K562 (cell line): ENCODE data around the gene DNM1. TPM values are rescaled to one million over a fixed set of nuclear protein-coding genes. Genes with fewer than 3 reads are reported as not detected.

ENCODE experiments used
- BCOR ChIP-seq: fragments of 450-650 bp; IDR thresholded peaks from 2 replicates; pipeline ENCODE4 v1.6.1; 2016
- CBX3 ChIP-seq, 2 experiments: IDR thresholded peaks; 1 replicate in 1 of 2; 2 replicates in 1 of 2; pipeline ENCODE4 v1.6.1; 2012; ENCODE audit warnings: inconsistent platforms in 2 of 2, low read length in 2 of 2, borderline replicate concordance in 1 of 2, control low read depth in 1 of 2
- ESRRB ChIP-seq: fragments of 250-450 bp; sonication (Bioruptor Pico); IDR thresholded peaks from 2 replicates; pipeline ENCODE4 v1.5.0; 2020; ENCODE audit warnings: mild to moderate bottlenecking, moderate library complexity, borderline replicate concordance
- KDM5B ChIP-seq: fragments of 200-600 bp; sonication (generic); IDR thresholded peaks from 2 replicates; pipeline ENCODE4 v1.6.1; 2012; ENCODE audit warnings: low read depth, mild to moderate bottlenecking, moderate library complexity, low read length, control low read depth, inconsistent platforms; ENCODE audit not compliant: insufficient replicate concordance
- MAFG ChIP-seq: fragments of 450-650 bp; conservative IDR thresholded peaks from 2 replicates; pipeline ENCODE4 v1.6.1; 2016; ENCODE audit warnings: missing genetic modification characterization, missing compliant biosample characterization
- NR2C2 ChIP-seq, 2 experiments: fragments of 200-800 bp in 1 of 2; sonication (Bioruptor generic) in 1 of 2; sonication (generic) in 1 of 2; formaldehyde crosslinking in 1 of 2; IDR thresholded peaks; 2 replicates each; pipeline versions ENCODE4 v1.6.1 to v1.8.0; 2016 to 2022; ENCODE audit warnings: mild to moderate bottlenecking in 1 of 2, missing compliant biosample characterization in 1 of 2, missing genetic modification characterization in 1 of 2, missing genetic modification reagents in 1 of 2
- PHF8 ChIP-seq: fragments of 200-600 bp; sonication (generic); IDR thresholded peaks from 2 replicates; pipeline ENCODE4 v1.6.1; 2012; ENCODE audit warnings: mixed run types, mild to moderate bottlenecking, inconsistent platforms, low read length, moderate library complexity, borderline replicate concordance
- SMAD3 ChIP-seq: fragments of 450-650 bp; formaldehyde crosslinking; conservative IDR thresholded peaks from 2 replicates; pipeline ENCODE4 v1.4.0; 2020; ENCODE audit warnings: mild to moderate bottlenecking
- TBL1XR1 ChIP-seq, 2 experiments: IDR thresholded peaks; 2 replicates each; pipeline ENCODE4 v1.6.1; 2012; ENCODE audit warnings: improper control_type of control experiment in 2 of 2, low read length in 2 of 2, mild to moderate bottlenecking in 1 of 2
- ZKSCAN1 ChIP-seq: fragments of 150-350 bp; IDR thresholded peaks from 2 replicates; pipeline ENCODE4 v1.6.1; 2016; ENCODE audit warnings: low read depth, low read length
- ZNF184 ChIP-seq: sonication (generic); formaldehyde crosslinking; IDR thresholded peaks from 2 replicates; pipeline ENCODE4 v1.5.0; 2020; ENCODE audit warnings: missing genetic modification reagents
- ZNF3 ChIP-seq: fragments of 250-450 bp; sonication (Bioruptor Pico); IDR thresholded peaks from 2 replicates; pipeline ENCODE4 v1.5.0; 2021; ENCODE audit warnings: mild to moderate bottlenecking, moderate library complexity
- ZNF316 ChIP-seq: fragments of 450-650 bp; IDR thresholded peaks from 2 replicates; pipeline ENCODE4 v1.6.1; 2016
- ZNF507 ChIP-seq: conservative IDR thresholded peaks from 2 replicates; pipeline ENCODE4 v1.6.1; 2017; ENCODE audit warnings: missing genetic modification characterization, missing compliant biosample characterization
- polyA plus RNA-seq, 8 experiments: library from polyadenylated mRNA; depleted of rRNA in 4 of 8; stranded (reverse) in 5 of 8; unstranded in 3 of 8; fragments of >200 nt; fragmentation: Nextera tagmentation in 2 of 8; fragmentation: Illumina TruSeq in 1 of 8; extraction: Ambion mirVana in 2 of 8; extraction: Trizol in 1 of 8; gene quantifications; 2 replicates each; pipeline versions ENCODE4 v1.2.1 to v1.2.3, GENCODE V29; 2011 to 2014; ENCODE audit warnings: inconsistent platforms in 1 of 8, missing spikeins in 1 of 8
- total RNA-seq, 7 experiments: library from RNA; depleted of rRNA in 6 of 7; stranded (reverse); fragments of >200 nt in 6 of 7; fragmentation: Illumina TruSeq in 2 of 7; extraction: Trizol in 2 of 7; gene quantifications; 2 replicates each; pipeline versions ENCODE4 v1.2.1 to v1.2.3, GENCODE V29; 2011 to 2021; ENCODE audit warnings: low replicate concordance in 1 of 7
- TF ChIP-seq, protein P1 (sequence below): fragments of 200-600 bp; sonication (generic); IDR thresholded peaks from one replicate; pipeline ENCODE4 v1.6.1; 2012; ENCODE audit warnings: mild to moderate bottlenecking, low read depth, low read length, inconsistent platforms
- TF ChIP-seq, protein P2 (sequence below): fragments of 250-450 bp; sonication (Bioruptor Pico); IDR thresholded peaks from 2 replicates; pipeline ENCODE4 v1.4.0; 2020

Gene DNM1
- total and polyA plus RNA-seq, 9 of the 15 experiments (the other 6 are each of a cell fraction or from before 2014, with no cell fraction given): 0.39 to 23.1 (median 9.1) TPM

- TF ChIP-seq SMAD3 (no peak), ZKSCAN1 (peak; percentile 96), BCOR (0 out of 2 replicates have a peak, but pooled peaks have one; percentile 8), MAFG (tag) (0 out of 2 replicates have a peak, but pooled peaks have one; percentile 27), CBX3 (IDR thresholded peaks at IDR 0.05; ENCODE audit: borderline replicate concordance in 1 of 2, low read length in 2 of 2) (no peak), ZNF3 (CRISPR knock-in tag) (no peak), ZNF507 (tag) (no peak), PHF8 (no peak), ESRRB (no peak), ZNF316 (peak; percentile 82), TBL1XR1 (IDR thresholded peaks at IDR 0.05; ENCODE audit: low read length in 2 of 2) (no peak), NR2C2 (CRISPR knock-in tag; IDR thresholded peaks at IDR 0.05) (no peak), NR2C2 (tag; IDR thresholded peaks at IDR 0.05) (no peak), KDM5B (no peak), ZNF184 (CRISPR knock-in tag) (no peak)
- TF ChIP-seq, protein P1, sequence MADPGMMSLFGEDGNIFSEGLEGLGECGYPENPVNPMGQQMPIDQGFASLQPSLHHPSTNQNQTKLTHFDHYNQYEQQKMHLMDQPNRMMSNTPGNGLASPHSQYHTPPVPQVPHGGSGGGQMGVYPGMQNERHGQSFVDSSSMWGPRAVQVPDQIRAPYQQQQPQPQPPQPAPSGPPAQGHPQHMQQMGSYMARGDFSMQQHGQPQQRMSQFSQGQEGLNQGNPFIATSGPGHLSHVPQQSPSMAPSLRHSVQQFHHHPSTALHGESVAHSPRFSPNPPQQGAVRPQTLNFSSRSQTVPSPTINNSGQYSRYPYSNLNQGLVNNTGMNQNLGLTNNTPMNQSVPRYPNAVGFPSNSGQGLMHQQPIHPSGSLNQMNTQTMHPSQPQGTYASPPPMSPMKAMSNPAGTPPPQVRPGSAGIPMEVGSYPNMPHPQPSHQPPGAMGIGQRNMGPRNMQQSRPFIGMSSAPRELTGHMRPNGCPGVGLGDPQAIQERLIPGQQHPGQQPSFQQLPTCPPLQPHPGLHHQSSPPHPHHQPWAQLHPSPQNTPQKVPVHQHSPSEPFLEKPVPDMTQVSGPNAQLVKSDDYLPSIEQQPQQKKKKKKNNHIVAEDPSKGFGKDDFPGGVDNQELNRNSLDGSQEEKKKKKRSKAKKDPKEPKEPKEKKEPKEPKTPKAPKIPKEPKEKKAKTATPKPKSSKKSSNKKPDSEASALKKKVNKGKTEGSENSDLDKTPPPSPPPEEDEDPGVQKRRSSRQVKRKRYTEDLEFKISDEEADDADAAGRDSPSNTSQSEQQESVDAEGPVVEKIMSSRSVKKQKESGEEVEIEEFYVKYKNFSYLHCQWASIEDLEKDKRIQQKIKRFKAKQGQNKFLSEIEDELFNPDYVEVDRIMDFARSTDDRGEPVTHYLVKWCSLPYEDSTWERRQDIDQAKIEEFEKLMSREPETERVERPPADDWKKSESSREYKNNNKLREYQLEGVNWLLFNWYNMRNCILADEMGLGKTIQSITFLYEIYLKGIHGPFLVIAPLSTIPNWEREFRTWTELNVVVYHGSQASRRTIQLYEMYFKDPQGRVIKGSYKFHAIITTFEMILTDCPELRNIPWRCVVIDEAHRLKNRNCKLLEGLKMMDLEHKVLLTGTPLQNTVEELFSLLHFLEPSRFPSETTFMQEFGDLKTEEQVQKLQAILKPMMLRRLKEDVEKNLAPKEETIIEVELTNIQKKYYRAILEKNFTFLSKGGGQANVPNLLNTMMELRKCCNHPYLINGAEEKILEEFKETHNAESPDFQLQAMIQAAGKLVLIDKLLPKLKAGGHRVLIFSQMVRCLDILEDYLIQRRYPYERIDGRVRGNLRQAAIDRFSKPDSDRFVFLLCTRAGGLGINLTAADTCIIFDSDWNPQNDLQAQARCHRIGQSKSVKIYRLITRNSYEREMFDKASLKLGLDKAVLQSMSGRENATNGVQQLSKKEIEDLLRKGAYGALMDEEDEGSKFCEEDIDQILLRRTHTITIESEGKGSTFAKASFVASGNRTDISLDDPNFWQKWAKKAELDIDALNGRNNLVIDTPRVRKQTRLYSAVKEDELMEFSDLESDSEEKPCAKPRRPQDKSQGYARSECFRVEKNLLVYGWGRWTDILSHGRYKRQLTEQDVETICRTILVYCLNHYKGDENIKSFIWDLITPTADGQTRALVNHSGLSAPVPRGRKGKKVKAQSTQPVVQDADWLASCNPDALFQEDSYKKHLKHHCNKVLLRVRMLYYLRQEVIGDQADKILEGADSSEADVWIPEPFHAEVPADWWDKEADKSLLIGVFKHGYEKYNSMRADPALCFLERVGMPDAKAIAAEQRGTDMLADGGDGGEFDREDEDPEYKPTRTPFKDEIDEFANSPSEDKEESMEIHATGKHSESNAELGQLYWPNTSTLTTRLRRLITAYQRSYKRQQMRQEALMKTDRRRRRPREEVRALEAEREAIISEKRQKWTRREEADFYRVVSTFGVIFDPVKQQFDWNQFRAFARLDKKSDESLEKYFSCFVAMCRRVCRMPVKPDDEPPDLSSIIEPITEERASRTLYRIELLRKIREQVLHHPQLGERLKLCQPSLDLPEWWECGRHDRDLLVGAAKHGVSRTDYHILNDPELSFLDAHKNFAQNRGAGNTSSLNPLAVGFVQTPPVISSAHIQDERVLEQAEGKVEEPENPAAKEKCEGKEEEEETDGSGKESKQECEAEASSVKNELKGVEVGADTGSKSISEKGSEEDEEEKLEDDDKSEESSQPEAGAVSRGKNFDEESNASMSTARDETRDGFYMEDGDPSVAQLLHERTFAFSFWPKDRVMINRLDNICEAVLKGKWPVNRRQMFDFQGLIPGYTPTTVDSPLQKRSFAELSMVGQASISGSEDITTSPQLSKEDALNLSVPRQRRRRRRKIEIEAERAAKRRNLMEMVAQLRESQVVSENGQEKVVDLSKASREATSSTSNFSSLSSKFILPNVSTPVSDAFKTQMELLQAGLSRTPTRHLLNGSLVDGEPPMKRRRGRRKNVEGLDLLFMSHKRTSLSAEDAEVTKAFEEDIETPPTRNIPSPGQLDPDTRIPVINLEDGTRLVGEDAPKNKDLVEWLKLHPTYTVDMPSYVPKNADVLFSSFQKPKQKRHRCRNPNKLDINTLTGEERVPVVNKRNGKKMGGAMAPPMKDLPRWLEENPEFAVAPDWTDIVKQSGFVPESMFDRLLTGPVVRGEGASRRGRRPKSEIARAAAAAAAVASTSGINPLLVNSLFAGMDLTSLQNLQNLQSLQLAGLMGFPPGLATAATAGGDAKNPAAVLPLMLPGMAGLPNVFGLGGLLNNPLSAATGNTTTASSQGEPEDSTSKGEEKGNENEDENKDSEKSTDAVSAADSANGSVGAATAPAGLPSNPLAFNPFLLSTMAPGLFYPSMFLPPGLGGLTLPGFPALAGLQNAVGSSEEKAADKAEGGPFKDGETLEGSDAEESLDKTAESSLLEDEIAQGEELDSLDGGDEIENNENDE: no peak
- TF ChIP-seq, protein P2, sequence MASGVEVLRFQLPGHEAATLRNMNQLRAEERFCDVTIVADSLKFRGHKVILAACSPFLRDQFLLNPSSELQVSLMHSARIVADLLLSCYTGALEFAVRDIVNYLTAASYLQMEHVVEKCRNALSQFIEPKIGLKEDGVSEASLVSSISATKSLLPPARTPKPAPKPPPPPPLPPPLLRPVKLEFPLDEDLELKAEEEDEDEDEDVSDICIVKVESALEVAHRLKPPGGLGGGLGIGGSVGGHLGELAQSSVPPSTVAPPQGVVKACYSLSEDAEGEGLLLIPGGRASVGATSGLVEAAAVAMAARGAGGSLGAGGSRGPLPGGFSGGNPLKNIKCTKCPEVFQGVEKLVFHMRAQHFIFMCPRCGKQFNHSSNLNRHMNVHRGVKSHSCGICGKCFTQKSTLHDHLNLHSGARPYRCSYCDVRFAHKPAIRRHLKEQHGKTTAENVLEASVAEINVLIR (CRISPR knock-in tag): no peak
Measured at GRCh38 chr9:128216781-128217553, 13.8 kb downstream of the DNM1 start (continued).
